ENCODE measurements around the gene TRIM75.

DNA sequence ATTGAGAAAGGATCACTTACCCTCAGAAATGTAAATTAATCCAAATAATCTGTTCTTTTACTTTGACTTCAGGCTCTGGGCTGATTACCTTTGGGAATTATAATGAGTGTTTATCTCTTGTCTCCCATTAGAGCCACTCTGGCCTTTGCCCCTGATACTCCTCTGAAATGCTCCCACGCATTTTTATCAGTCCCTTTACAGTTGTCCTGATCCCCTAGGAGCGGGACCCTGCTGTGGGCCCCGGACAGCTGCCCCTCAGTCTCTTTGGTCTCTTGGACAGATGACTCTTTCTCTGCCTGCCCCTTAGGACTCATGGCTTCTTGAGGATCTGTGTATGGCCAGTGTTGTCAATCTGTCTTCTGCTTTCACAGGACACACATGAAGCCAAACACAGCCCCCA is 1.0 kb upstream of the TRIM75 start:
- TF ChIP-seq, protein P1, sequence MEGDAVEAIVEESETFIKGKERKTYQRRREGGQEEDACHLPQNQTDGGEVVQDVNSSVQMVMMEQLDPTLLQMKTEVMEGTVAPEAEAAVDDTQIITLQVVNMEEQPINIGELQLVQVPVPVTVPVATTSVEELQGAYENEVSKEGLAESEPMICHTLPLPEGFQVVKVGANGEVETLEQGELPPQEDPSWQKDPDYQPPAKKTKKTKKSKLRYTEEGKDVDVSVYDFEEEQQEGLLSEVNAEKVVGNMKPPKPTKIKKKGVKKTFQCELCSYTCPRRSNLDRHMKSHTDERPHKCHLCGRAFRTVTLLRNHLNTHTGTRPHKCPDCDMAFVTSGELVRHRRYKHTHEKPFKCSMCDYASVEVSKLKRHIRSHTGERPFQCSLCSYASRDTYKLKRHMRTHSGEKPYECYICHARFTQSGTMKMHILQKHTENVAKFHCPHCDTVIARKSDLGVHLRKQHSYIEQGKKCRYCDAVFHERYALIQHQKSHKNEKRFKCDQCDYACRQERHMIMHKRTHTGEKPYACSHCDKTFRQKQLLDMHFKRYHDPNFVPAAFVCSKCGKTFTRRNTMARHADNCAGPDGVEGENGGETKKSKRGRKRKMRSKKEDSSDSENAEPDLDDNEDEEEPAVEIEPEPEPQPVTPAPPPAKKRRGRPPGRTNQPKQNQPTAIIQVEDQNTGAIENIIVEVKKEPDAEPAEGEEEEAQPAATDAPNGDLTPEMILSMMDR (IDR thresholded peaks at IDR 0.05; ENCODE audit: low read length), result no peak
- TF ChIP-seq EZH2 (IDR thresholded peaks at IDR 0.05; ENCODE audit: borderline replicate concordance, low read length), result no peak

All from OCI-LY1 (cell line).